ENCODE results near the gene FCGR3A.
"Not testable (repeated sequence)": the region's sequence is repeated elsewhere in the genome, so short reads cannot be mapped to it uniquely, and the experiment has no call there.

Gene FCGR3A

DNA sequence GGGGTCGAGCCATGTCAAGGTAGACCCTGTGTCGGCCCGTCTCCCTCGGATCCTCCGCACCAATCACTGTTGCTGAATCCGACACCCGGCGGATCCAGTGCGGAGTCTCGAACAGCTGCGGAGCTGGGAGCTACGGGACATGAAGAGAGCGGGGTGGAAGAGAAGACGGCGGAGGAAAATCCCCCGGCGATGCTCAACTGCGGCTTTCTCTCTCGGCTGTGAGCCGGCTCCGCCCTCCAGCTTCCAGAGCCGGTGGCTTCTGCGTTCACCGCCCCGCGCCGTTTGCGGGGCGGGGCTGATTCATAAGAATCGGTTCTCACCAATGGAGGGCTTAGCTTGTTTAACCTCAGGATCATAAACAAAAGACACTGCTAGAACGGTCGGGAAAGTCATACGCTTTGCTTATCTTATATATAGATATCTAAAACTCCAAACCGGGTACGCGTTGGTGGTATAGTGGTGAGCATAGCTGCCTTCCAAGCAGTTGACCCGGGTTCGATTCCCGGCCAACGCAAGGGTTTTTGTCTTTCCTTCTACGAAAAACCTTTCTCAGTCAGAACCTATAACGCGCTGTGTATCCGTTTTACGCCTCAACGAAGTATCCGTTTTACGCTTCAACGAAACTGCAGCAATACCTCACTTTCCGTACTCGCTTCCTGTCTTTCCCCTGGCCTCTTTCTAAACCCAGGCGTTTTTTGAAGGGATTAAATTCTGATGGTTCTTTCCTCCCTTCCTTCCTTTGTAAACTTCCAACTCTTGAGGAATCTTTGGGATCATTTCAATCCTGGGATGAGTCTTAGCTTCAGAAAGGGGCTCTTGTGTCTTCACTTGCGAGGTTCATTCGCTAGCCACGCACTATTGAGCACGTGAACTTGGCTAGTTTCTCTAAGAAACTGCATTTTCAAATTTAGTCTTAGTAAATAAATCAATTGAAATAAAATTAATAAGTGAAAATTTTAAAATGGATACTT is 18.7 kb downstream of the FCGR3A start:
- DNase-seq (ENCODE audit: low read depth in 2 of 2), result peak; percentile 89 to 93

GRCh38 chr1:161530158-161530557 is 19.5 kb downstream of the FCGR3A start:
- peak; percentile 67 for DNase-seq (ENCODE audit: low read depth in 2 of 2)

- not testable (repeated sequence) for DNase-seq (ENCODE audit: low read depth in 2 of 2)
These were observed 20.0 kb downstream of the FCGR3A start for GRCh38 chr1:161529463-161530104.

DNA sequence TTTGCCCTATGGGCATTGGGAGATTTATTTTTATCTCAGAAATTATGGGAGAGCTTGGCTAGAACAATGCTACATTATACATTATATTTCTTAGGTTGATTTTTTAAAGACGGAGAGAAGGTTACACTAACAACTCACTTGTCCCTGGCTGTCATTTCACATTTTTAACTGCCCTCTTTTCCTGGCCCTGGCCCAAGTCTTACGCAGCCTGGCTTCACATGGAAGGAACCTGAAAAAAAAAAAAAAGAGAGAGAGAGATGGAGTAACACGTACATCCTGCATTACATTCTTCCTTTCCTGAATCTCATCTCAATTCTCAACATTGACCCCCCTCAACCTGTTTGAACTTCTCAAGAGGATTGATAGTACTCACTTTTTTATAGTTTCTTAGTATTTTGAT is 21.1 kb downstream of the FCGR3A start:
- not testable (repeated sequence) for DNase-seq (ENCODE audit: low read depth in 2 of 2)

DNA sequence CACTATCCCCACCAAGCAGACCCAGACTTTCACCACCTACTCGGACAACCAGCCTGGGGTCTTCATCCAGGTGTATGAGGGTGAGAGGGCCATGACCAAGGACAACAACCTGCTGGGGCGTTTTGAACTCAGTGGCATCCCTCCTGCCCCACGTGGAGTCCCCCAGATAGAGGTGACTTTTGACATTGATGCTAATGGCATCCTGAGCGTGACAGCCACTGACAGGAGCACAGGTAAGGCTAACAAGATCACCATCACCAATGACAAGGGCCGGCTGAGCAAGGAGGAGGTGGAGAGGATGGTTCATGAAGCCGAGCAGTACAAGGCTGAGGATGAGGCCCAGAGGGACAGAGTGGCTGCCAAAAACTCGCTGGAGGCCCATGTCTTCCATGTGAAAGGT is 23.7 kb downstream of the FCGR3A start:
- not testable (repeated sequence) for DNase-seq (ENCODE audit: low read depth in 2 of 2)

DNA sequence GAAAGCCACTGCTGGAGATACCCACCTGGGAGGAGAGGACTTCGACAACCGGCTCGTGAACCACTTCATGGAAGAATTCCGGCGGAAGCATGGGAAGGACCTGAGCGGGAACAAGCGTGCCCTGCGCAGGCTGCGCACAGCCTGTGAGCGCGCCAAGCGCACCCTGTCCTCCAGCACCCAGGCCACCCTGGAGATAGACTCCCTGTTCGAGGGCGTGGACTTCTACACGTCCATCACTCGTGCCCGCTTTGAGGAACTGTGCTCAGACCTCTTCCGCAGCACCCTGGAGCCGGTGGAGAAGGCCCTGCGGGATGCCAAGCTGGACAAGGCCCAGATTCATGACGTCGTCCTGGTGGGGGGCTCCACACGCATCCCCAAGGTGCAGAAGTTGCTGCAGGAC is 24.3 kb downstream of the FCGR3A start:
- DNase-seq (ENCODE audit: low read depth in 2 of 2), result not testable (repeated sequence)

GRCh38 chr1:161524742-161525291 is 24.8 kb downstream of the FCGR3A start:
- DNase-seq (ENCODE audit: low read depth in 2 of 2), result not testable (repeated sequence)

DNA sequence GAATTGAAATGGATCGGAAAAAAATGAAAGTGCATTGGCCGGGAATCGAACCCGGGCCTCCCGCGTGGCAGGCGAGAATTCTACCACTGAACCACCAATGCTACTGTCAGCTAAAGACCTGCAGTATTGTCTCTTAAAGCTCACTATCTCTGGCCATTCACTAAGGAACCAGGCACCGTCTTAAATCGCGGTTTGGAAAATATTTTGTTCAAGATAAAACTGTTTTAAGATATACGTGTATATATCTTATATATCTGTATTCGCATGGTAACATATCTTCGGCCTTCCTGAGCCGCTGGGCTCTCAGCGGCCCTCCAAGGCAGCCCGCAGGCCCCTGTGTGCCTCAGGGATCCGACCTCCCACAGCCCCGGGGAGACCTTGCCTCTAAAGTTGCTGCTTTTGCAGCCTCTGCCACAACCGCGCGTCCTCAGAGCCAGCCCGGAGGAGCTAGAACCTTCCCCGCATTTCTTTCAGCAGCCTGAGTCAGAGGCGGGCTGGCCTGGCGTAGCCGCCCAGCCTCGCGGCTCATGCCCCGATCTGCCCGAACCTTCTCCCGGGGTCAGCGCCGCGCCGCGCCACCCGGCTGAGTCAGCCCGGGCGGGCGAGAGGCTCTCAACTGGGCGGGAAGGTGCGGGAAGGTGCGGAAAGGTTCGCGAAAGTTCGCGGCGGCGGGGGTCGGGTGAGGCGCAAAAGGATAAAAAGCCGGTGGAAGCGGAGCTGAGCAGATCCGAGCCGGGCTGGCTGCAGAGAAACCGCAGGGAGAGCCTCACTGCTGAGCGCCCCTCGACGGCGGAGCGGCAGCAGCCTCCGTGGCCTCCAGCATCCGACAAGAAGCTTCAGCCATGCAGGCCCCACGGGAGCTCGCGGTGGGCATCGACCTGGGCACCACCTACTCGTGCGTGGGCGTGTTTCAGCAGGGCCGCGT is 25.5 kb downstream of the FCGR3A start, which contains the start of gene HSPA6:
TSS of gene HSPA6 (plus strand) at position 724 of the 925 bp plus-strand sequence. CDS start at position 843, 119 bp downstream.
- peak; percentile 72 to 84 for DNase-seq (ENCODE audit: low read depth in 2 of 2)

DNA sequence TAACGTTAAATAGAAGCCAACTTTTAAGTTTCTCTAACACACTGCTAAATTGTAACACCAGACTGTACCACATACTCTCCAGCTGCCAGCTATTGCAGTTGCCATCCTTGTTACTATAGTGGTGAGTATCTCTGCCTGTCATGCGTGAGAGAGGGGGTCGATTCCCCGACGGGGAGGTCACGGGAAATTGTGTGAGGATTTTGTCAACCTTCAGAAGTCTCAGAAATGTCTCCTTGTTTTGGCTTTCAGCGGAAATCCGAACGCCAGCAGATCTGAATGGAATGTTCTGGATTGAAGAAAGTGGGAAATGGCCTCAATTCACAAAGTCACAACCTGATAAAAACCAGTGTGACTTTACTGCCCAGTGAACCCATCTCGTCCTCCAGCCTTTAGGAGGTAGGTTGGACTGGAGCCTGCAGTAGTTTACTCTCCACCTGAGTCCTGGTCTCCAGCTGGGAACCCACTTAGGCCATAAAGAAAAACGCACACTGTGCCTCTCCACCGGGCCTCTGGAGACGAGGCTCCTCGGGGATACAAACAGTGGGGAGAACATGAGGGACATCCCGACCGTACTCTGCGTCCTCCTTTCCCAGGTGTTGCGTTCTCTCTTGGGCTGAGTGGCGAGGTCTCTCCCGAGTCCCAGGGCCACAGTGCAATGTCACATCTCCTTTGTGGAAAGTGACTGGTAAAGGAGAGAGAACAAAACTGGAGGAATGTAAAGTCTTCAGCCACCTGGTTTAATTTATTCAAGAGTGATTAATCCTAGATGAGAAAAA is 26.4 kb downstream of the FCGR3A start:
- DNase-seq (ENCODE audit: low read depth in 2 of 2), result not testable (repeated sequence)

- not testable (repeated sequence) for DNase-seq (ENCODE audit: low read depth in 2 of 2)
These were observed 35.7 kb downstream of the FCGR3A start for GRCh38 chr1:161513953-161514352.

DNA sequence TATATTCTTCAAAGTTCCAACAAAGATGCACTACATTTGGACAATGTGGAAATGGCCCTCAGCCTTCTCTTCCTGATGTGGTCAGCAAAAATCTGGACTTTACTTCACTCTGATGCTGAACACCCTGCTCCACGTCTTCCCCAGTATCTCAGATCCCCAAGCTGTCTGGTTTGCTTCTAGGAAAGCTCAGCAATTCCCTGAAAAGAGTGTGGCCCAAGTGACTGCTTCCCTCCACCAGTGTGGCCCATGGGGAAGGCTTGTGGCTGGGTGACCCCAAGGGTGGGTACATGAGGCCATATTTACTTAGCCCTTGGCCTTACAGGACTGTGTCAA is 36.2 kb downstream of the FCGR3A start:
- DNase-seq (ENCODE audit: low read depth in 2 of 2), result not testable (repeated sequence)

DNA sequence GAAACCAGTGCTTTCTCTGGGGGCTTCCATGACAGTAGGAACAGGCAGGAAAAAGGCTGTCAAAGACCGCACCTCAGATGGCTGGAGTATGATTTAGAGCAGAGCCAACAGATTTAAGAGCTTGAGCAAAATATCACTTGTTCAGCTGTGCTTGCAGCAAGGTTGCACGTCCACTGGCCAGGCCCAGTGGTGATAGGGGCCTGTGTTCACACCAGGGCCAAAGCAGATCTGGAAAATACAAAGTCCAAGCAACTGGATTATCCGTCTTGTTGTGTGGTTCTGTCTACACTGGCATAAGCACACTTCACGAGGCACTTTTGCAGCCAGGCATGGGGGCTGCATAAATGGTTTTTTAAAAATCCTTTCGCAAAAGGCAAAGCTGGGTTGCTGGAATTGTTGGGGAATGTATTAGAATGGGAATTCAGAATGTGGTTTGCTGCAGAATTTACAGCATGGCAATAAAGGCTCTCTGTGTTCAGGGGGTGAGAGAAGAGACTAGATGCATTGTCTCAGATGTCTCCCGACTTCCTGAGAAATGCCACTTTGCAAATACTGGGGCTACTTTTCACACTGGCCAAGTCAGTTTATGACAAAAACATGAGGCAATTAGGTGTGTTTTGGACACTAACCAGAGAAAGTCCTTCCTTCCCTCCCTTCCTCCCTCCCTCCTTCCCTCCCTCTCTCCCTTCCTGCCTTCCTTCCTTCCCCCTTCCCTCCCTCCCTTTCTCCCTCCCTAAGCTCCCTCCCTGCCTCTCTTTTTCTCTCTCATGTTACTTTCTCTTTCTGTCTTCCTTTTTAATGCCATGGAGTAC is 36.8 kb downstream of the FCGR3A start:
- not testable (repeated sequence) for DNase-seq (ENCODE audit: low read depth in 2 of 2)

DNA sequence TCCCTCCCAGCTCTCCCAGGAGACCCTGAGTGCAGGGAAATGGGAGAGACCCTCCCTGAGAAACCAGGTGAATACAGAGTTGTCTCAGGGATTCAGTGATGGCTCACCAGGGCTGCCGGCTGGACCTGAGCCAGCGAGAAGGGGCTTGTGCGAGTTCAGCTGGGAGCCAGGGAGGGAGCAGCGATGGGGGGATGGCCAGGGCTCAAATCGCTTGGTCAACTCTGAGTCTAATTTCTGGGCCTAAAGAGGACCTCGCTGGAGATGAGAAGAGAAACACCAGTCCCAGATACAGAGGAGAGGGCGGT is 37.9 kb downstream of the FCGR3A start:
- DNase-seq (ENCODE audit: low read depth in 2 of 2), result no peak

- DNase-seq (ENCODE audit: low read depth in 2 of 2), result no peak
These were observed 38.4 kb downstream of the FCGR3A start for GRCh38 chr1:161511018-161511755.

DNA sequence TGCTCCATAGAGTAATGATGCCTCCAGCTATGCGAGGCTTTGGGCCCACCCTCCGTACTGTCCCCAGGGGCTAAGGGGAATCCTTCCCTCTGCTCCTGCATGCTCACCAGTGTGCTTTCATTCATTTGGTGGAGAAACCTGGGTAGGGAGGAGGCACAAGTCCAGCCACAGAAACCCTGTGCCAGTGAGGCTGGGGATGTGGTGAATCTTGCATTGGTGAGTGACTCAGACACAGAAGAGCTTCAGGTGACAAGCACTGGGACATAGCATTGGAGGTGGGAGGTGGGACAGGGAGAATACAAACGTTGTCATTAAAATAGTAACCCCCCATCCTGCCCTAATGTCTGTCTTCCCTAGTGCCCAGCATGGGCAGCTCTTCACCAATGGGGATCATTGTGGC is 39.1 kb downstream of the FCGR3A start:
- DNase-seq (ENCODE audit: low read depth in 2 of 2), result no peak

- DNase-seq (ENCODE audit: low read depth in 2 of 2), result no peak
These were observed 43.0 kb downstream of the FCGR3A start for GRCh38 chr1:161506336-161507223.

GRCh38 chr1:161505686-161506085 is 43.9 kb downstream of the FCGR3A start:
- DNase-seq (ENCODE audit: low read depth in 2 of 2), result no peak

GRCh38 chr1:161503394-161503748 is 46.2 kb downstream of the FCGR3A start:
- no peak for DNase-seq (ENCODE audit: low read depth in 2 of 2)

All from stimulated activated CD4-positive, alpha-beta T cell treated with anti-CD3 and anti-CD28 coated beads, Interleukin-1b, Interleukin-23, amount 100 ng/mL, for 4 hours (primary cell).